Measurements from ENCODE around the gene ANKRD44.

The ANKRD44 gene

DNA sequence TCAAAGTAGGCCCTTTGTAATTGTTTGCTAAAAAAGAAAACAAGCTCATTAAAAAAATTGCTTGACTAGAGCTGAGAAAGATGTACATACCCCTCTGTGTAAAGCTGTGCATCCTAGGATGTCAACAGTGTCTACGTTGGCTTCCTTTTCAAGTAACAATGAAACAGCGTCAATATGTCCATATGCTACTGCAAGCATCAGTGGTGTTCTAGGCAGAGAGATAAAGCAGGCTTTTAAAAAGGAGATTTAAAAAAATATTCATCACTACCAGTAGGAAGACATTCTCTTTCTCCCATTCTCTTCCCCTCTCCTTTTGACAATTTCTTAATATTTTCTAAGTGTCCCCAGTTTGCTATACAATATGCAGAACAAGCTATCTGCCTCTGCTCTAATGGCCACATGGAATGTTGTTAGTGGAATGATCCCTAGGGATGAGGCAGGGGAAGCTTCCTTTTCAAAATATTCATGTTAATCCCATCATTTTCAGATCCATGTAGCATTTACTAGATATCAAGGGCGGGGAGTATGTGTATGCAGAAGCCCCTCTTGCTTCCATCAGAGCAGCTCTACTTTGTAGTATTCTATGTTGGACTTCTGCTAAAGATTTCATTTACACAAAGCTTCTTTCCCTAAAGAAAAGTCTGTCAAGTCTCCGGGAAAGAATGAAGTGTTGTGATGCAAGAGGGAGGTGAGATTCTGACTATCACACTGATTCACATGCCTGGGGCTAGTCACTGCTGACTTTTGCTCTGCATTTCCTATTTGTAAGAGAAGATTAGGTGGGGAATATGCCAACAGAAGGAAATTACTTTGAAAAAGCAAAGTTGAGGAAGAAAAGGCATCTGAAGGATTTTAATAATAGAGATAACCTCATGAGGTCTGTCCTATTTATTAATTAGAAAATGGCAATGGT lies 302.6 kb downstream of the ANKRD44 start:
- in situ Hi-C loops (cut with MboI; ENCODE audit: low sequenced_read_pairs): no loop called here

DNA sequence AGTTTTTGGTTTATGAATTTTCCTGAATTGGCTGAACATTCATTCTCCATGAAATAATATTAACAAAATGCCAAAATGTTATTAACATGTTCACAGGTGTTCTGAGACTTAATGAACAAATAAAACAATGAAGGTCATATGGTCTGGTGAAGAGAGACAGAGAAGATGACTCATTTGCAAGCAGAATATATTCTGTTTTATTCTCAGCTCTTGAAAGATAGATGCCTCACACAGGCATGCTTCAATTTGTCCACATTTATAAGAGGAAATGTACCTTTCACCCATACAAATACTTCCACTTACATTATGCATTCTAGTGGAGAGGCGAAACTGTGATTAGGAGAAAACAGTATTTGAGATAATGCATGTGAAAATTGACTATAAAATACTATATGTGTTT lies 308.7 kb downstream of the ANKRD44 start:
- in situ Hi-C loops (cut with MboI; ENCODE audit: low sequenced_read_pairs): no loop called here

DNA sequence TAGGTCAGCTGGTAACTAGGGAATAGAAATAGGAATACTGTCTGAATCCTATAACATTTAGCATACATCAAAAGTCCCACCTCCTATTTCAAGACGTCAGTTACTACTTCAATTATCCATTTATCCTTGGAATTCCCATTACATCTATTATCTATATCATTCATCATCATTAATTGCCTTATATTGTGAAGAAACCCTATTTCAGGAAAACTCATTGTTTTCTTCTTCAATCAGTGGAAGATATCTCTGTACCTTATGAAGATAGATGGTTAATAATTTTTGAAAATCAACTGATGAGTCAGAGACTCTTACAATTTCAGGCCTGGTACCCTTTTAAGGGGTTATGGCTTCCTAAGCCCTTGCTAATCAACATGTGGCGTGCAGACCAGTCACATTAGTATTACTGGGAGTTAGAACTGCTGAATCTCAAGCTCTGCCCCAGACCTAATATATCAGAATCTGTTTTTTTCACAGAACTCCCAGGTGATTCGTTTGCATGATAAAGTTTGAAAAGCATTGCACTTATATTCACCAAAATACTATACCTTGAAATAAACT lies 314.7 kb downstream of the ANKRD44 start:
- in situ Hi-C loops (cut with MboI; ENCODE audit: low sequenced_read_pairs): no loop called here

DNA sequence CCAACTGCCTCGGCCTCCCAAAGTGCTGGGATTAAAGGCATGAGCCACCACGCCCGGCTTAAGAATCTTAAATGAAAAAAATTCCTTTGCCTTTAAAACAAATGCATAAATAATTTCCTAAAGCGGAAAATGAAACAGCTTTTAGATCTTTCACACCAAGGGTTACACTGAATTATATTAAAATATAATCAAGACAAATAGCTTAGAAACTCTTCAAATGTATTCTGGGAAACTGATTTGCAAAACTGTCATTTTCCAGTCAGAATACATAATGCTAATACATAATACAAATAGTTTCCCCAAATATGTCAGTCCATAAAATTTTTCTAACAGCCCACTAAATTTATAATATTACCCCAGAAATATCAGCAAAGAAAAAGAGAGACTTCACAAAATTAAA lies 315.8 kb downstream of the ANKRD44 start:
- in situ Hi-C loops (cut with MboI; ENCODE audit: low sequenced_read_pairs): no loop called here

DNA sequence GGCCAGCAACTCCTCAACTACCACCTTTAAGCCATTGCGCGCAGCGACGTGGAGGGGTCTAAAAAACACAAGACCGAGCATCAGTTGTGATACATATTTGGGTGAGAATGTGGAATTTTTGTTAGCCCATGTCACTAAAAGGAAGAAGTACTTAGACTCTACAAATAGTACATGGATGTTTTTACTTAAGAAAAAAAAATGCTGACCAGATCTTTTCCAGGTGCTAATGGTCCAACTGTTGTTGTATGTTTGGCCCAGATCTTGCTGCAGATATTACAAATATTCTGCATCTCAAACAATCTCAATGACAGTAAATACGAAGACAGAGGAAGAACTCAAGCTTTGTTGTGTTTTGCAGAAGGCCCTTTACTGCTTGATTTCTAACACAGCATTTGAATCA lies 317.0 kb downstream of the ANKRD44 start:
- in situ Hi-C loops (cut with MboI; ENCODE audit: low sequenced_read_pairs): no loop called here

DNA sequence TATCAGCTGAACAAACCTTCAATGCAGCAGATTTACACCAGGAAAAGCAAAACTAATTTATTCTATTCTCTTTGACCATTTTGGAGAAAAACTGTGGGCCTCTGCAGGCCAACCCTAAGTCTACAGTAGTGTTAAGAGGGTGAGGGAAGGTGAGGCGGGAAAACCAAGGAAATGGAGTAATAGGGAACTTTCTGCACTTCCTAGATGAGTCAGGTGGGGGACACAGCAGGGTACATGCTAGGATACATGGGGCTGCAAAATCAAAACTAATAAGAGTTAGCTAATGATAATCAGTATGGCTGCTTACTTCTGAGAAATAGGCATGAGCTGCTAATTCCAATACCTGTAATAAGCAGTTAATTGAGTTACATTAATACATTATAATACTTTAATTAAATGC lies 318.1 kb downstream of the ANKRD44 start:
- in situ Hi-C loops (cut with MboI; ENCODE audit: low sequenced_read_pairs): no loop called here

DNA sequence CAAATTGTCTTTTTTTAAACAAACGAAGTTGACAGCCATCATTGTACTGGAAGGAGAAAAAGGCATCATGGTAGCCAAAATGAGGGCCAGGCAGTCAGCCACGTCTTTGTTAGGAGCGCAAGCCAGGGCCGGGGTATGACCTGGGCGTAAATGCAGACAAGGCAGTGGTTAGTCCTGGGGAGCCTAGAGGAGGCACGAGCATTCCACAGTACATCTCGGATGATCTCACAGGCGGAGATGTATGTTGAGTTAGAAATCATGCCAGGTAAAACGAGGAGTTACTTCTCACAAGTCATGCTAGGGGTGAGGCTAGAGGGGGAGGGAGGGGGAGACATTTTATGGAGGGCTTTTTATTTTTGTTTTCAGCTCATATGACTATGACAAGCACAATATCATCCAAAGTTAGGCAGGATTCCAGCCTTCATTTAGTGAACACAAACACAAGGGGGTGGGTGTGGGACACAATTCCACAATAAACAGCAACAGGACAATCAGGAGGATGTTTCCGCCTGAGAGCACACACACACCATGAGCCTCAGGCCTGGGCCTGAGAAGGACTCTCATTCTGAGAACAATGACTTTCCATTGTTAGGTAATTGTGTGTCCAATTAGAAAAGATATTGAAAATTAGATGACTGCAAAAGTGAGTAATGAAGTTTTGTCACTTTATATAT lies 319.7 kb downstream of the ANKRD44 start:
- in situ Hi-C loops (cut with MboI; ENCODE audit: low sequenced_read_pairs): no loop called here

DNA sequence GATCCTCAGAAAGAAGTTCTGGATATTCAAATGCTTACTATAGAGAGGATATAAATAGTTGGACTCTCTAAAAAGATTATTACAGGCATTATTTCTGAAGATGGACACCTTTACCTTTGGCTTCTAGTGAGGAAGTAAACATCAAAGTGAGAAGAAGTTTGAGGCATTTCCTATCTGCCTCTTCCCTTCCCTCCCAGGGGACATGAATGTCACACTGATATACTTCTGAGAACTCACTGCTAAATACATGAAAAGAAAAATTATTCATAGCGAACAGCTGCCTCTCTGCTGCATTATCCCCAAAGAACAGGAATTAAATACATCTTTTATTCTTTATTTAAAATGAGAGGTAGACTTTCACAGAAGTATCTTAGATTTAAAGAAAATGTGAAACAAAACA lies 320.5 kb downstream of the ANKRD44 start:
- in situ Hi-C loops (cut with MboI; ENCODE audit: low sequenced_read_pairs): no loop called here

DNA sequence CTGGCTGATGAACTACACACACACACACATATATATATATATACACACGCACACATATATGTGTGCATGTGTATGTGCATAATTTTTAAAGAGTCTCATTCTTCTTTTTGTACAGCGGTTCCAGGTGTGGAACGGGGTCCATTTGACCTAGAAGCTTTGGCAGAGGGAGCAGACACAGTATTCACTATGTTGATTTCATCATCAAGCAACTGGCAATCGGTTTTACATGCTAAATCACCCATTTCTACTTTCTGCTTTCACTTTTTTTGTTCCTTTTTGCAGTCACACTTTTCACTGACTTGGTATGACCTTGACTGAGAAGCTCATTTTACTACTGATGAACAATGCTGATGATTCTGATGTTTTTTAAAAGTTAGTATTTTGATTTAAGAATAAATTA lies 321.1 kb downstream of the ANKRD44 start:
- in situ Hi-C loops (cut with MboI; ENCODE audit: low sequenced_read_pairs): no loop called here

DNA sequence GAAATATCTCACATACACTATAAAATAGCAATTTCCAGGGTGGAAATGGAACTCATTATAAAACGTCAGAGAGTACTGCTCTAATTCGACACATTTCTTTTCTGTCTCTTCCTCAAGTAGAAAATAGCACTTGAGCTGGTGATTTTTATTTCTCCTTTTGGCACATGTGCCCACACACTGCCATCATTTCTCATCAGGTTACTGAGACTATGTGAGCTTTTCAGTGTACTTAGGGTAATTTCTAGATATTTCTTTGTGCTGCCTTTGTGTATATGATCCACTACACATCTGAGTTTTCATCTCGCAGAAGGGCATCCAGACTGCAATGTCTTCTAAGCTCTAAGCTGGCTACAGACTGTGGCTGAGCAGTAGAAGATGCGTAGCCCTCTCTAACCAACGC lies 321.9 kb downstream of the ANKRD44 start:
- in situ Hi-C loops (cut with MboI; ENCODE audit: low sequenced_read_pairs): no loop called here

DNA sequence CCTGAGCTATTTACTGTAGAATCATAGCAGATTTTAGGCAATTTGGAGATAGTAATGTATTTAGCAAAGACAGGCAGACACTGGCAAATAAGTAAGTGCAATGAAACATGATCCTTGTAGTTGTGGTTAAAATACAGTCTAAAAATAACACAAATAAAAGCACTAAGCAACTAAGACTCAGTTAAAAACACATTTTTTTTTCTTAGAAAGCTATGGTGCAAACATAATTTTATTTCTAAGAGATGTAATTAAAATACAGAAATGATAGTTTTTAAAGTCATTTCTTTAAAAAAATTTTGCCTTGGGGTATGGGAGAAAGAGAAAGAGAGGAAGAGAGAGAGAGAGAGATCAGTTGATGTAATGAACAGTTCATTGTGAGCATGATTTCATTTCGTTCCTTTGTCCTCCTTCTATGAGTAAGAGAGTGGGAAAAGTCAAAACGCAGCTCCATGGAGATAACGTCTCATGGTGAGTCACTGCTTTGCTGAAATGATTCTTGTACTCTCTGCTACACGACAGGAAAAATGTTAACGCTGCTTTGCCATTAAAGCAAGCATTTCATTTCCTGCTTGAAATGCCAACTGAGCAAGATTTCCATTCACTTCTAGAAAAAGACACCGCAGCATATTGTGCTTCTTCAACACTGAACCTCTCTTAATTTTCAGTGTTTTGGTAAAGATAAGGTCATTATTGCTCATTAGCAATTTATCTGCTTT lies 322.8 kb downstream of the ANKRD44 start:
- in situ Hi-C loops (cut with MboI; ENCODE audit: low sequenced_read_pairs): no loop called here

DNA sequence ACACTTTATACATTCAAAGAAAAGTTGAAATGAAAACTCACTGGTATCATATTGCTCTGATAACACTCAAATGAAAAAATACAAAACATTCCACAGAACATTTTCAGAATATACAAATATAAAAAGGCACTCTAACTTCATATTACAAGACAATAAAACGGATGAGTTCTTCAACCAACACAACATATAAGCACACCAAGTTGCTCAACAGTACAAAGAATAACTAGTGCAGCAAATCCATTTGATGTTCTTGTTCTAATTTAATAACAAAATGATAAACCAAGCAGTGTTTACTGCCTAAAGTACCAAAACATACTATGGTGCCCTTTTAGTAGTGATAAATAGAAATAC lies 323.3 kb downstream of the ANKRD44 start:
- in situ Hi-C loops (cut with MboI; ENCODE audit: low sequenced_read_pairs): no loop called here

DNA sequence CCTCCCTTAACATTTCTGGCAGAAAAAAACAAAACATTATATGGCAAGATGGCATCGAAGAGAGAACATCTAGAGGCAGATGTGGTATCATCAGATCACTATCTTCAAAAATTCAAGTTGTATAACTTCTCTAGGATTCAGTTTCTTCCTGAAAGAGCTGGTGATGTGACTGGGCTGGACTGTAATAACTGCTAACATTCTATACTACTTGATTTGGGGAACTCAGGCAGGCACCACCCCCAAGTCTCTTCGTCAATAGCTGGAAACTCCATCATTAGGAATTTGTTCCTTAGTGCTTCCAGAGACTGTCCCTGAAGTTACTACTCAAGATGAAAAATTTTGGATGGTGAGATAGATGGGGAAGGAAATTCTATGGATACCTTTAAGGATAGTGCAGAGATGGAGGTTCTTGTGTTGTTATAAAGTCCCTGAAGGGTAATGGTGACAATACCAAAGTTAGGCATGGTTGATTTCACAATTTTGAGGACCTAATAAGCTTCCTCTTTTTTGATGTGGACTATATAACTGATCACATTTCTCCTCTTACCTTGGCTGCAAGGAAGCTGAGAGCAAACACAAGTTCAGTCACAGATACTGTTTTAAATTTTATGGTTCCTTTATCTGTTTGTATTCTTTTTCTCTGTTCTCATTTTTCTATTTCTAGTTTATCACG lies 324.9 kb downstream of the ANKRD44 start:
- in situ Hi-C loops (cut with MboI; ENCODE audit: low sequenced_read_pairs): no loop called here

DNA sequence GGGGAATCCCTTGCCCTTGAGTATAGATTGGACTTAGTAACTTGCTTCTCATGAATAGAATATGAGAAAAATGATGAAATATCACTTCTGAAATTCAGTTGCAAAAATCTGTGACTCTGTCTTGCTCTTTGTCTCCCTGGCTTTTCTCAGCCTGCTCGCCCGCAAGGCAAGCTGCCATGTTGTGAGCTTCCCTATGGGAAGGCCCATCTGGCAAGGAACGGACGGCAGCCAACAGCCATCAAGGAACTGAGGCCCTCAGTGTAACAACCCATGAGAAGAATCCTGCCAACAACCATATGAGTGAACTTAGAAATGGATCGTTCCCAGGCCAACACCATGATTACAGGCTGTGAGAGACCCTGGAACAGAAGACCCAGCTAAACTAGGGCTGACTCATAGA lies 325.7 kb downstream of the ANKRD44 start:
- in situ Hi-C loops (cut with MboI; ENCODE audit: low sequenced_read_pairs): no loop called here

DNA sequence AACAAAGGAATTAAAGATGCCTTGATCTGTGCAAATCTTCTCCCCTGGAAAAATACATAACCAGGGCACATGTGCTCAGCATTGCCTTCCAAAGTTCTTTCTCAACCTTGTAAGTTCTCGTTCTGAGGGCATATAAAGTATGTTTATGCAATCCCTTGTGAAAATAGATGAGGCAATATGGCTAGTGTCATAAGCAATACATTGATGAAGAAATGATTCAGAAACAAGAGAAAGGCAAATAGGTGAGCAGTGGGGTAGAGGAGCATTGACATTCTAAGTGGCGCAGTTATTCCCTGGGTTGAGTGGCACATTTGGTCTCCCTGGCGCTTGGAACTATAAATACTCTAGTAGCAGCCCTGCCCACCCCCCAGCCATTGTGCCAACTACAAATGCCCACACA lies 326.6 kb downstream of the ANKRD44 start:
- in situ Hi-C loops (cut with MboI; ENCODE audit: low sequenced_read_pairs): no loop called here

DNA sequence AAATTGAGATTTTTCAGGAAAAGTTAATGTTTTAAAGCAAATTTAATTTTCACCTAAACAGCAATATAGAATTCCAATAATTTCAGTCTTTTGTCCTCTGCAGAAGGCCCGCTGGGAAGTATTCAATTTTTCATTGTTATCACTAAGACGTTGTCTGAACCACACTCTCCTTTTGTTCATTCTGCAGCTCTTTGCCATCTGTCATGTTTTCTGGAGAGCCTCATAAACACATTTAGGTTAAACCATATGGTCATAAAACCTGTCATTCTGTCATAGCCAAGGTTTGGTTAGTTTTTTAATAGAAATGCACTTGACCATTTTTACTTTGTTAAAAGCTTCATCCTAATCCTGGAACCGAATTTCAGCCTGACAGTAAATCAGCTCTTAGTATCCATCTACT lies 330.1 kb downstream of the ANKRD44 start:
- in situ Hi-C loops (cut with MboI; ENCODE audit: low sequenced_read_pairs): no loop called here

DNA sequence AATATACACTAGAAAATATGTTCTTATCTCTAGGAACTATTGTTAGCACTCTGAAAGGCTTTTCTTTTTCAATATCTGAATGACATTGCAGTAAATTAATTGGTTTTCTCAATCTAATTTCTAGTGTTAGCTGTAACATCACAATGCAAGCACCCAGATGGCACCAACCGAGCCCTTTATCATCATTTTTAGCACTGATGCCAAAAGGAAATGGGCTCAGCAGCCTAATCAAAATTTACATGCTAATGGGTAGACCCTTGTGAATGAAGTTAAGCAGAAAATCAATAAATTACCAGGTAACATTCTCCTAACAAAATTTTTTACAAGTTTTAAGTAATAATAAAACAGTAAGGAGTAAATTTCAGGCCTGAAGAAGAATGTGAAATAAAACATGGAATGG lies 330.6 kb downstream of the ANKRD44 start:
- in situ Hi-C loops (cut with MboI; ENCODE audit: low sequenced_read_pairs): no loop called here

DNA sequence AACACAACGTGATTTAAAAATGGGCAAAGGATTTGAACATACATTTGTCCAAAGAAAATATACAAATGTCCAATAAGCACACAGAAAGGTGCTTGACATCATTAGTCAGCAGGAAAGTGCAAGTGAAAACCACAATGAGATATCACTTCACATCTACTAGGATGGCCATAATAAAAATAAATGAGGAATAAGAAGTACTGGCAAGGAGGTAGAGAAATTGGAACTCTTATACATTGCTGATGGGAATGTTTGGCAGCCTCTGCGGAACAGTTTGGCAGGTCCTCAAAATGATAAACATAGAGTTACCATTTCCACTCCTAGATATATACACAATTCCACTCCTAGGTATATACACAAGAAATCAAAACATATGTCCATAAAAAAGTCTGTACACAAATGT lies 333.1 kb downstream of the ANKRD44 start:
- in situ Hi-C loops (cut with MboI; ENCODE audit: low sequenced_read_pairs): no loop called here

DNA sequence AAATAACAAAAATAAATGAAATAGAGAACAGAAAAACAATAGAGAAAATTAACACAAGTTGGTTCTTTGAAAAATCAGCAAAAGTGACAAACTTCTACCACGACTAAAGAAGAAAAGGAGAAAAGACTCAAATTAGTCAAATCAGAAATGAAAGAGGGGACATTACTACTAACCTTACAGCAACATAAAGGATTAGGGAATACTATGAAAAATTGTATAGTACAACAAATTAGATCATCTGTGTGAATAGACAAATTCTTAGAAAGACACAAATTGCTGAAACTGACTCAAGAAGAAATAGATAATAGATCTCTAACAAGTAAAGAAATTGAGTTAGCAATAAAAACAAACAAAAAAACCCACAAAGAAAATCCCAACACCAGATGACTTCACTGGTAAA lies 335.6 kb downstream of the ANKRD44 start:
- in situ Hi-C loops (cut with MboI; ENCODE audit: low sequenced_read_pairs): no loop called here

DNA sequence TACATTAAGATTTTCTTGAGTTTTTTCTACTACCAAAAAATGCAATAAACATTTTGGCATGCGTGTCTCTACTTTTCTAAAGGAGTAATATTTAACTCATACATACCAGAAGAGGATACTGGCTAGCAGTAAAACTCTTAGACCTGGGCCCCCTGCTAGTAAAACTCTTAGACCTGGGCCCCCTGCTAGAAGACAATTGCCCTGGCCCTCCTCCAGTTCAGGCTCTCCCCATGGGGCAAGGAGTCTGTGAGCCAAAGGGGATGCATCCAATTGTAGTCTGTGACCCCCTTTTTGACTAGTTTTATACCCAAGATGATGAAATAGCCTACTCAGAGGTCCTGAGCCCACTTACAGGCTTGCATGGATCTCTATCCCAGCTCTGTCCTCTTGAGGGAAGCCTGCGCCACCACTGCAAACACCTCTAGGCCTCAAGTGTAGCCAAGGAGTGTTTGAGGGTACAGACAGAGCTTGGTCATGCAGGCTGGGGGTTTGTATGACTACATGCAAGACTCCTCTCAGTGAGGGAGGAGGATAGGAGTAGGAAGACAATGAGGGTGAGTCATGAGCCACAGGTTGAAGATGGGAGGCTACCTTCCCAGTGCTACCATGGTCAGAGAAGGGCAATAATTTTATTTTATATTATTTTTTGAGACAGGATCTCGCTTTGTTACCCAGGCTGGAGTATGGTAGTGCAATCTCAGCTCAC lies 338.9 kb downstream of the ANKRD44 start:
- in situ Hi-C loops (cut with MboI; ENCODE audit: low sequenced_read_pairs): no loop called here

All from HL-60/S4 treated with retinoic acid at 250 ng/mL for 4 days and 3 days (cell line).